Activated CD4-positive, alpha-beta memory T cell treated with anti-CD3 and anti-CD28 coated beads for 36 hours (primary cell): ENCODE results near the gene ZNF33A. TPM values are rescaled to one million over a fixed set of nuclear protein-coding genes. Genes with fewer than 3 reads are reported as not detected.
A peak's percentile ranks its signal among the peaks of the same experiment; 100 is the strongest.
"Not testable (repeated sequence)": the region's sequence is repeated elsewhere in the genome, so short reads cannot be mapped to it uniquely, and the experiment has no call there.

ENCODE experiments used
- CTCF ChIA-PET: fragments of 350-600 bp; sonication (Branson Sonifier 250); formaldehyde crosslinking; loops from one replicate; lab custom pipeline; 2021; ENCODE audit warnings: antibody characterized with exemption, inconsistent platforms; lab: Charles Lee
- POLR2A ChIA-PET: fragments of 350-600 bp; sonication (Branson Sonifier 250); formaldehyde crosslinking; loops from one replicate; lab custom pipeline; 2021; ENCODE audit warnings: antibody characterized with exemption; lab: Charles Lee
- DNase-seq: peaks from one replicate; pipeline ENCODE4 v3.0.0-alpha.2; 2020
- H3K27ac Mint-ChIP-seq: one replicate; pipeline ENCODE4 v1.8.0; 2021; ENCODE audit warnings: mixed read lengths
- H3K27me3 Mint-ChIP-seq: one replicate; pipeline ENCODE4 v1.8.0; 2021; ENCODE audit warnings: mixed read lengths
- H3K36me3 Mint-ChIP-seq: one replicate; pipeline ENCODE4 v1.8.0; 2021; ENCODE audit warnings: mixed read lengths
- H3K4me1 Mint-ChIP-seq: one replicate; pipeline ENCODE4 v1.8.0; 2021; ENCODE audit warnings: low read depth, mixed read lengths
- H3K4me3 Mint-ChIP-seq: one replicate; pipeline ENCODE4 v1.8.0; 2021; ENCODE audit warnings: mild to moderate bottlenecking, mixed read lengths
- H3K9me3 Mint-ChIP-seq: one replicate; pipeline ENCODE4 v1.8.0; 2021; ENCODE audit warnings: mixed read lengths
- intact Hi-C: fragments of 100-400 bp; cut with micrococcal nuclease; formaldehyde crosslinking; loops from one replicate; pipeline ENCODE4 v1.15.1; 2023
- total RNA-seq, 2 experiments: library from RNA; stranded (reverse); gene quantifications; one replicate each; pipeline ENCODE4 v1.2.3, GENCODE V29; 2021

ZNF33A gene
- total RNA-seq, 2 experiments from 2014 or later: 20.8 to 21.5 TPM

DNA sequence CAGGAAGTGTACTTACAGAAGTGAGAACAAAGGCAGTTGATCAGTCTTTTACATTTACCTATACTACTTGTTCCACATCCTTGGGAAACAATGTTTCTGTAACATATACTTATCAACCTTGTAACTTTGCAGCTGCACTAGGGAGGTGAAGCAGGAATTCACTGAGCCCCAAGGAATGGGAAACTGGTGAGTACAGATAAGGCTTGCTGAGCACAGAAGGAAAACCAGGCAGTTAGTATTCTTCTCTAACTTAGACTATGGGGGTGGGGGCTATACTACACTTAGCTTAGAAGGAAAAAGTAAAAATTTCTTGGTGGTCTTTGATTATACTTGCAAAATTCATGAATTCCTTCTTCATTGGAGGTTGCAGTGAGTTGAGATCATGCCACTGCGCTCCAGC lies 6.9 kb upstream of the ZNF33A start:
- Mint-ChIP-seq H3K27ac (no peak overlapping the region), H3K36me3 (no peaks in the 10 kb centered on the region), H3K9me3 (peaks cover 4% of the 10 kb centered on the region), H3K27me3 (no peaks in the 10 kb centered on the region), H3K4me1 (no peaks in the 10 kb centered on the region), H3K4me3 (no peak overlapping the region)
- ChIA-PET CTCF (no interaction called here), POLR2A (interaction anchor here (1.0 kb wide), 1 partner anchor 13 kb away, joined by 5 read pairs; no protein-coding TSS in a partner anchor)
- intact Hi-C loops: no loop called here
- no peak for DNase-seq

- Mint-ChIP-seq H3K27ac (no peak overlapping the region), H3K27me3 (no peaks in the 10 kb centered on the region), H3K4me3 (no peak overlapping the region), H3K4me1 (peaks cover 16% of the 10 kb centered on the region), H3K9me3 (no peaks in the 10 kb centered on the region), H3K36me3 (peaks cover 3% of the 10 kb centered on the region)
- intact Hi-C loops: no loop called here
- no peak for DNase-seq
- POLR2A ChIA-PET: no interaction called here
- CTCF ChIA-PET: interaction anchor here (0.7 kb wide), 1 partner anchor 30 kb away, joined by 4 read pairs; no protein-coding TSS in a partner anchor
These were observed 2.9 kb upstream of the ZNF33A start for GRCh38 chr10:38007551-38007950.

- Mint-ChIP-seq H3K27ac (no peak overlapping the region), H3K4me3 (no peak overlapping the region), H3K36me3 (peaks cover 5% of the 10 kb centered on the region), H3K4me1 (peaks cover 19% of the 10 kb centered on the region), H3K27me3 (no peaks in the 10 kb centered on the region), H3K9me3 (no peaks in the 10 kb centered on the region)
- DNase-seq: no peak
- ChIA-PET CTCF (interaction anchor here (0.7 kb wide), 1 partner anchor 31 kb away, joined by 4 read pairs; no protein-coding TSS in a partner anchor), POLR2A (no interaction called here)
- intact Hi-C loops: no loop called here
These were observed 2.5 kb upstream of the ZNF33A start for GRCh38 chr10:38007991-38008390.

- Mint-ChIP-seq H3K4me1 (peaks cover 31% of the 10 kb centered on the region), H3K4me3 (no peak overlapping the region), H3K27me3 (no peaks in the 10 kb centered on the region), H3K36me3 (peaks cover 64% of the 10 kb centered on the region), H3K9me3 (peaks cover 4% of the 10 kb centered on the region), H3K27ac (no peak overlapping the region)
- CTCF ChIA-PET: interaction anchor here (1.0 kb wide), 1 partner anchor 40 kb away, joined by 3 read pairs; the partner anchor contains the start of gene ZNF25
- intact Hi-C loops: no loop called here
- DNase-seq: no peak
- POLR2A ChIA-PET: no interaction called here
These were observed 5.9 kb downstream of the ZNF33A start for GRCh38 chr10:38016354-38016753.

- H3K9me3 Mint-ChIP-seq, H3K4me3 Mint-ChIP-seq, intact Hi-C loops, CTCF ChIA-PET, POLR2A ChIA-PET, DNase-seq, H3K27me3 Mint-ChIP-seq, H3K27ac Mint-ChIP-seq: not testable (repeated sequence)
- peaks cover 66% of the 10 kb centered on the region for H3K36me3 Mint-ChIP-seq
- peaks cover 18% of the 10 kb centered on the region for H3K4me1 Mint-ChIP-seq
These were observed 8.6 kb downstream of the ZNF33A start for GRCh38 chr10:38019124-38019523.

- ChIA-PET CTCF (no interaction called here), POLR2A (interaction anchor here (0.5 kb wide), 1 partner anchor 63 kb away, joined by 4 read pairs; no protein-coding TSS in a partner anchor)
- Mint-ChIP-seq H3K36me3 (peaks cover 69% of the 10 kb centered on the region), H3K27ac (peak overlapping the region; percentile 46), H3K4me1 (peaks cover 35% of the 10 kb centered on the region), H3K27me3 (no peaks in the 10 kb centered on the region), H3K4me3 (no peak overlapping the region), H3K9me3 (peaks cover 6% of the 10 kb centered on the region)
- no peak for DNase-seq
- intact Hi-C loops: no loop called here
These were observed 14.8 kb downstream of the ZNF33A start for GRCh38 chr10:38025283-38025682.

DNA sequence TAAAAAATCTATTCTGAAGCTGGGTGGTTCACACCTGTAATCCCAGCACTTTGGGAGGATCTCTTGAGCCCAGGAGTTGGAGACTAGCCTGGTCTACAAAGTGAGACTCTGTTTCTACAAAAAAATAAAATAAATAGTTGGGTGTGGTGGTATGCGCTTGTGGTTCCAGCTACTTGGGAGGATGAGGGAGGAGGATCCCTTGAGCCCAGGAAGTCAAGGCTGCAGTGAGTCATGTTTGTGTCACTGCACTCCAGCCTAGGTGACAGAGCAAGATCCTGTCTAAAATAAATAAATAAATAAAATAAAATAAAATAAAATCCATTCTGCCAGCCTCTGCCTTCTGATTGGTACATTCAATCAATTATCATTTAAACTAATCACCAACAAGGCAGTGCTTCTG lies 17.5 kb downstream of the ZNF33A start:
- no peak overlapping the region for H3K4me3 Mint-ChIP-seq
- H3K9me3 Mint-ChIP-seq: peaks cover 6% of the 10 kb centered on the region
- H3K36me3 Mint-ChIP-seq: peaks cover 67% of the 10 kb centered on the region
- DNase-seq: no peak
- CTCF ChIA-PET: interaction anchor here (1.6 kb wide), 1 partner anchor 20 kb away, joined by 4 read pairs; no protein-coding TSS in a partner anchor
- H3K27ac Mint-ChIP-seq: no peak overlapping the region
- H3K4me1 Mint-ChIP-seq: peaks cover 33% of the 10 kb centered on the region
- no peaks in the 10 kb centered on the region for H3K27me3 Mint-ChIP-seq
- POLR2A ChIA-PET: no interaction called here
- intact Hi-C loops: no loop called here

DNA sequence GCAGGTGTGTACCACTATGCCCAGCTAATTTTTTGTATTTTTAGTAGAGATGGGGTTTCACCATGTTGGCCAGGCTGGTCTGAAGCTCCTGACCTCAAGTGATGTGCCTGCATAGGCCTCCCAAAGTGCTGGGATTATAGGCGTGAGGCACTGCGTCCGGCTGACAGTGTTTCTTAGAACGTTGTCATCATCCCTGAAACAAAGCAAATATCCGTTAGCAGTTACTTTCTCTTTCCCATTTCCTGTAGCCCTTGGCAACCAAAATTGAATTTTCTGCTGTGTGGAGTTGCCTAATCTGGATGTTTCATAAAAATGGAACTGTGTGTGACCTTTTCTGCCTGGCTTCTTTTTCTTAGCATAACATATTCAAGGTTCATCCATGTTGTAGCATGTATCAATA lies 22.4 kb downstream of the ZNF33A start:
- Mint-ChIP-seq H3K9me3 (peaks cover 2% of the 10 kb centered on the region), H3K4me3 (no peak overlapping the region), H3K36me3 (peaks cover 76% of the 10 kb centered on the region), H3K4me1 (peaks cover 19% of the 10 kb centered on the region), H3K27ac (no peak overlapping the region), H3K27me3 (no peaks in the 10 kb centered on the region)
- DNase-seq: no peak
- CTCF ChIA-PET: no interaction called here
- POLR2A ChIA-PET: no interaction called here
- intact Hi-C loops: no loop called here

DNA sequence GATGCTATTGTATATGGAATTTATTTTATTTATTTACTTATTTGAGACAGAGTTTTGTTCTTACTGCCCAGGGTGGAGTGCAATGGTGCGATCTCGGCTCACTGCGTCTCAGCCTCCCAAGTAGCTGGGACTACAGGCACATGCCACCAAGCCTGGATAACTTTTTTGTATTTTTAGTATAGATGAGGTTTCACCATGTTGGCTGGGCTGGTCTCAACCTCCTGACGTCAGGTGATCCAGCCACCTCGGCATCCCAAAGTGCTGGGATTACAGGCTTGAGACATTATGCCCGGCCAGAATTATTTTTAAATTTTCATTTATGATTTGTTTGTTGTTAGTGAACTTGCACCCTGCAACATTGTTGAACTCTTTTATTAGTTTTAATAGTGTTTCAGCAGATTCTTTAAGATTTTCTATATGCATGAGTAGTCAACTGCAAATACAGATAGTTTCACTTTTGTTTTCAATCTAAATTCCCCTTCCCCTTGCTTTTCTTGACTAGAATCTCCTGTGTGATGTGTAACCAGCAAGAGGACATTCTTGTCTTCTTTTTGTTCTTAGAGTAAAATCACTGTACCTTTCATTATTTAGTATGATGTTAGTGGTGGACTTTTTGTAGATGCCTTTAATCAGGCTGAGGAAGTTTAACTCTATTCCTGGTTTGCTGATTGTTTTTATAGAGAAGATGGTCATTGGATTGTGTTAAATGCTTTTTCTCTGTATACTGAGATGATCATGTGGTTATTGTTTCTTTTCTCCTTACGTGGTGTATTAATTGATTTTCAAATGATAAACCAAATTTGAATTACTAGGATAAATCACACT lies 27.8 kb downstream of the ZNF33A start:
- Mint-ChIP-seq H3K36me3 (peaks cover 60% of the 10 kb centered on the region), H3K4me3 (peak overlapping the region; percentile 75), H3K4me1 (peaks cover 36% of the 10 kb centered on the region), H3K27me3 (no peaks in the 10 kb centered on the region), H3K9me3 (peaks cover 2% of the 10 kb centered on the region), H3K27ac (peak overlapping the region; percentile 92)
- peak; percentile 13 for DNase-seq
- intact Hi-C loops: loop anchor here (1.0 kb wide), 3 partner anchors 9 to 63 kb away; partner anchors contain the start of gene ZNF33A
- CTCF ChIA-PET: no interaction called here
- POLR2A ChIA-PET: no interaction called here

DNA sequence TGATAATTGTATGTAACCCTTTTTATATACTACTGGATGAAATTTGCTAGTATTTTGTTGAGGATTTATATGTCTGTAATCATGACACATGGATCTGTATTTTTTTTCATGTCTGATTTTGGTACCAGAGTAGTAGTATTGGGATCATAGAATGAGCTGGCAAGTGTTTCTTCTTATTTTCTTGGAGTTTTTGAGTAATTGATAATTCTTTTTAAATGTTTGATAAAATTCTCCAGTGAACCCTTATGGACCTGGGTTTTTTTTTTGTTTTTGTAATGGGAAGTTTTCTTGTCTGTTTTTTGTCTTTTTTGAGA lies 28.4 kb downstream of the ZNF33A start:
- POLR2A ChIA-PET: no interaction called here
- peak overlapping the region; percentile 92 for H3K27ac Mint-ChIP-seq
- intact Hi-C loops: loop anchor here (1.0 kb wide), 4 partner anchors 8 to 64 kb away; partner anchors contain the start of genes ZNF33A and ZNF37A
- peaks cover 61% of the 10 kb centered on the region for H3K36me3 Mint-ChIP-seq
- H3K4me3 Mint-ChIP-seq: peak overlapping the region; percentile 75
- no peak for DNase-seq
- H3K9me3 Mint-ChIP-seq: peaks cover 2% of the 10 kb centered on the region
- no peaks in the 10 kb centered on the region for H3K27me3 Mint-ChIP-seq
- peaks cover 41% of the 10 kb centered on the region for H3K4me1 Mint-ChIP-seq
- CTCF ChIA-PET: no interaction called here

- H3K4me3 Mint-ChIP-seq: no peak overlapping the region
- no peak overlapping the region for H3K27ac Mint-ChIP-seq
- no peaks in the 10 kb centered on the region for H3K27me3 Mint-ChIP-seq
- ChIA-PET CTCF (no interaction called here), POLR2A (interaction anchor here (0.6 kb wide), 1 partner anchor 1519 kb away, joined by 3 read pairs; no protein-coding TSS in a partner anchor)
- peaks cover 8% of the 10 kb centered on the region for H3K9me3 Mint-ChIP-seq
- intact Hi-C loops: no loop called here
- peaks cover 68% of the 10 kb centered on the region for H3K36me3 Mint-ChIP-seq
- no peak for DNase-seq
- H3K4me1 Mint-ChIP-seq: peaks cover 49% of the 10 kb centered on the region
These were observed 33.0 kb downstream of the ZNF33A start for GRCh38 chr10:38043516-38043915.

GRCh38 chr10:38045129-38045528 lies 34.7 kb downstream of the ZNF33A start:
- Mint-ChIP-seq H3K4me1 (peaks cover 34% of the 10 kb centered on the region), H3K9me3 (peaks cover 17% of the 10 kb centered on the region), H3K4me3 (no peak overlapping the region), H3K27ac (no peak overlapping the region), H3K27me3 (no peaks in the 10 kb centered on the region), H3K36me3 (peaks cover 70% of the 10 kb centered on the region)
- intact Hi-C loops: no loop called here
- no peak for DNase-seq
- POLR2A ChIA-PET: no interaction called here
- CTCF ChIA-PET: no interaction called here
